ENCODE data around the gene SPPL3. TPM values are rescaled to one million over a fixed set of nuclear protein-coding genes. Genes with fewer than 3 reads are reported as not detected.
"Not testable (repeated sequence)": the region's sequence is repeated elsewhere in the genome, so short reads cannot be mapped to it uniquely, and the experiment has no call there.

Gene SPPL3
- total RNA-seq, result 56.8 and 65.1 TPM in 2 replicates
- long read RNA-seq, full-length matches to known transcripts, result 7 of 33 reads
- long read RNA-seq, partial matches to known transcripts, result 22 of 33 reads
- long read RNA-seq, other reads (novel, unspliced or antisense), result 4 of 33 reads

GRCh38 chr12:120904197-120904773 is at the start of gene SPPL3:
TSS of gene SPPL3 (minus strand) at chr12:120904358. CDS start at chr12:120903867, 491 bp downstream.
- TF ChIP-seq CTCF (conservative IDR thresholded peaks at IDR 0.05), result no peak
- peaks cover 25% of the 10 kb centered on the region for H3K4me1 Mint-ChIP-seq
- peak; percentile 89 for DNase-seq (ENCODE audit: low read depth, low spot score)

GRCh38 chr12:120950807-120951206 is 46.6 kb upstream of the SPPL3 start:
- no peaks in the 10 kb centered on the region for H3K27me3 Mint-ChIP-seq (ENCODE audit: low read depth)
- no peaks in the 10 kb centered on the region for H3K4me1 Mint-ChIP-seq
- DNase-seq (ENCODE audit: low read depth, low spot score), result no peak
- TF ChIP-seq CTCF (conservative IDR thresholded peaks at IDR 0.05), result no peak
- H3K36me3 Mint-ChIP-seq (ENCODE audit: low read depth), result no peaks in the 10 kb centered on the region
- H3K9me3 Mint-ChIP-seq, result no peaks in the 10 kb centered on the region
- no peak overlapping the region for H3K4me3 Mint-ChIP-seq
- no peak overlapping the region for H3K27ac Mint-ChIP-seq (ENCODE audit: unreplicated experiment)

More at GRCh38 chr12:120904197-120904773, at the start of gene SPPL3:
- Mint-ChIP-seq H3K27me3 (ENCODE audit: low read depth) (peaks cover 2% of the 10 kb centered on the region), H3K27ac (ENCODE audit: unreplicated experiment) (peak within 1 kb of the TSS; percentile 96), H3K36me3 (ENCODE audit: low read depth) (peaks cover 9% of the 10 kb centered on the region), H3K9me3 (no peaks in the 10 kb centered on the region), H3K4me3 (peak within 1 kb of the TSS; percentile 100)

- H3K27me3 Mint-ChIP-seq (ENCODE audit: low read depth); H3K9me3 Mint-ChIP-seq; H3K4me3 Mint-ChIP-seq; H3K4me1 Mint-ChIP-seq; H3K36me3 Mint-ChIP-seq (ENCODE audit: low read depth); H3K27ac Mint-ChIP-seq (ENCODE audit: unreplicated experiment); DNase-seq (ENCODE audit: low read depth, low spot score): not testable (repeated sequence)
Observed at GRCh38 chr12:120950260-120950799, 46.2 kb upstream of the SPPL3 start.

GRCh38 chr12:120945516-120945915 is 41.4 kb upstream of the SPPL3 start:
- not testable (repeated sequence) for H3K36me3 Mint-ChIP-seq (ENCODE audit: low read depth); H3K27me3 Mint-ChIP-seq (ENCODE audit: low read depth); H3K27ac Mint-ChIP-seq (ENCODE audit: unreplicated experiment); DNase-seq (ENCODE audit: low read depth, low spot score); H3K9me3 Mint-ChIP-seq; H3K4me1 Mint-ChIP-seq; H3K4me3 Mint-ChIP-seq

- peak; percentile 81 for TF ChIP-seq CTCF (conservative IDR thresholded peaks at IDR 0.05)
- peak; percentile 67 for DNase-seq (ENCODE audit: low read depth, low spot score)
- peaks cover under 1% of the 10 kb centered on the region for H3K27me3 Mint-ChIP-seq (ENCODE audit: low read depth)
- H3K36me3 Mint-ChIP-seq (ENCODE audit: low read depth), result no peaks in the 10 kb centered on the region
- no peak overlapping the region for H3K4me3 Mint-ChIP-seq
- no peaks in the 10 kb centered on the region for H3K9me3 Mint-ChIP-seq
- H3K4me1 Mint-ChIP-seq, result peaks cover 4% of the 10 kb centered on the region
- H3K27ac Mint-ChIP-seq (ENCODE audit: unreplicated experiment), result no peak overlapping the region
Observed at GRCh38 chr12:120944645-120945217, 40.6 kb upstream of the SPPL3 start.

- H3K27ac Mint-ChIP-seq (ENCODE audit: unreplicated experiment), result no peak overlapping the region
- H3K27me3 Mint-ChIP-seq (ENCODE audit: low read depth), result peaks cover 4% of the 10 kb centered on the region
- TF ChIP-seq CTCF (conservative IDR thresholded peaks at IDR 0.05), result no peak
- H3K4me3 Mint-ChIP-seq, result no peak overlapping the region
- no peaks in the 10 kb centered on the region for H3K9me3 Mint-ChIP-seq
- H3K36me3 Mint-ChIP-seq (ENCODE audit: low read depth), result no peaks in the 10 kb centered on the region
- DNase-seq (ENCODE audit: low read depth, low spot score), result no peak
- peaks cover 4% of the 10 kb centered on the region for H3K4me1 Mint-ChIP-seq
Observed at GRCh38 chr12:120943482-120943881, 39.3 kb upstream of the SPPL3 start.

All from neural crest cell (in vitro differentiated cells).